Measurements from ENCODE around the gene NEB. TPM values are rescaled to one million over a fixed set of nuclear protein-coding genes. Genes with fewer than 3 reads are reported as not detected.

The NEB gene
- total and polyA plus RNA-seq, 7 donors: 796 to 7,790 (median 2,020) TPM

GRCh38 chr2:151730262-151730975 lies 3.9 kb downstream of the NEB start:
- Histone ChIP-seq H3K4me3 (peak overlapping the region; percentile 75), H3K36me3 (ENCODE audit: insufficient read depth in 1 of 2, low read depth in 1 of 2) (peaks cover 0 to 69% of the 10 kb centered on the region in 2 donors), H3K27ac (peak overlapping the region; percentile 93), H3K9me3 (no peaks in the 10 kb centered on the region), H3K4me1 (peaks cover 29% of the 10 kb centered on the region), H3K27me3 (ENCODE audit: insufficient read depth in 3 of 3, low read length in 2 of 3) (no peaks in the 10 kb centered on the region)
- WGBS, 3 donors: 18 to 32% (median 22%) methylated on average over 5 of the region's 5 CpGs
- DNase-seq (no peak), ATAC-seq (peak; percentile 68 to 80 (median 77))
- no peak for TF ChIP-seq CTCF (IDR thresholded peaks at IDR 0.05)
- intact Hi-C loops (cut with DNase I): no loop called here

- Histone ChIP-seq H3K4me1 (peaks cover 29% of the 10 kb centered on the region), H3K9me3 (no peaks in the 10 kb centered on the region), H3K4me3 (peak overlapping the region; percentile 75), H3K27ac (peak overlapping the region; percentile 93), H3K27me3 (ENCODE audit: insufficient read depth in 3 of 3, low read length in 2 of 3) (no peaks in the 10 kb centered on the region), H3K36me3 (ENCODE audit: insufficient read depth in 1 of 2, low read depth in 1 of 2) (peaks cover 1 to 75% of the 10 kb centered on the region in 2 donors)
- intact Hi-C loops (cut with DNase I): loop anchor here (5.0 kb wide), 2 partner anchors 32 to 42 kb away; no protein-coding TSS in a partner anchor
- no peak for TF ChIP-seq CTCF (IDR thresholded peaks at IDR 0.05)
- whole genome bisulfite sequencing, 3 donors: 18 to 22% (median 19%) methylated on average over 1 of the region's 1 CpG
- no peak for DNase-seq
- ATAC-seq: no peak
These were observed 4.4 kb downstream of the NEB start for GRCh38 chr2:151729837-151730236.

- peak overlapping the region; percentile 75 for H3K4me3 ChIP-seq
- WGBS, 3 donors: 27 to 44% (median 32%) methylated on average over 3 of the region's 3 CpGs
These were observed 4.9 kb downstream of the NEB start for GRCh38 chr2:151729415-151729811.

GRCh38 chr2:151728804-151729414 lies 5.4 kb downstream of the NEB start:
- ATAC-seq (peak in 3 of 4 donors; percentile 33 to 43 (median 35)), DNase-seq (no peak)
- peak; percentile 40 for TF ChIP-seq CTCF (IDR thresholded peaks at IDR 0.05)
- H3K27me3 ChIP-seq (ENCODE audit: insufficient read depth in 3 of 3, low read length in 2 of 3): no peaks in the 10 kb centered on the region
- WGBS, 3 donors: 39 to 52% (median 51%) methylated on average over 3 of the region's 3 CpGs
- peaks cover 36% of the 10 kb centered on the region for H3K4me1 ChIP-seq
- peak overlapping the region; percentile 75 for H3K4me3 ChIP-seq
- intact Hi-C loops (cut with DNase I): loop anchor here (5.0 kb wide), 2 partner anchors 33 to 43 kb away; no protein-coding TSS in a partner anchor
- H3K27ac ChIP-seq: peak overlapping the region; percentile 93
- H3K36me3 ChIP-seq (ENCODE audit: insufficient read depth in 1 of 2, low read depth in 1 of 2): peaks cover 3 to 84% of the 10 kb centered on the region in 2 donors
- H3K9me3 ChIP-seq: no peaks in the 10 kb centered on the region

More at GRCh38 chr2:151729415-151729811, 4.9 kb downstream of the NEB start:
- ATAC-seq (peak in 1 of 4 donors; percentile 2), DNase-seq (no peak)
- Histone ChIP-seq H3K4me1 (peaks cover 31% of the 10 kb centered on the region), H3K27me3 (ENCODE audit: insufficient read depth in 3 of 3, low read length in 2 of 3) (no peaks in the 10 kb centered on the region), H3K36me3 (ENCODE audit: insufficient read depth in 1 of 2, low read depth in 1 of 2) (peaks cover 3 to 79% of the 10 kb centered on the region in 2 donors), H3K27ac (peak overlapping the region; percentile 93), H3K9me3 (no peaks in the 10 kb centered on the region)
- intact Hi-C loops (cut with DNase I): loop anchor here (5.0 kb wide), 2 partner anchors 33 to 43 kb away; no protein-coding TSS in a partner anchor
- TF ChIP-seq CTCF (IDR thresholded peaks at IDR 0.05): no peak

Measured in psoas muscle (tissue), 8 donors.